ACC112 (cell line): ENCODE data around the gene MYO18B.

Experiments
- H2AFZ ChIP-seq: fragments of 200-600 bp; sonication (generic); one replicate; pipeline ENCODE4 v1.6.0; 2017; ENCODE audit warnings: antibody characterized with exemption, low read length; ENCODE audit not compliant: unreplicated experiment
- H3K27ac ChIP-seq: fragments of 200-600 bp; sonication (generic); 2 replicates; pipeline ENCODE4 v1.5.1; 2014; ENCODE audit warnings: low read depth, mild to moderate bottlenecking, antibody characterized with exemption, low read length, moderate library complexity
- H3K27me3 ChIP-seq: fragments of 200-600 bp; sonication (generic); 2 replicates; pipeline ENCODE4 v1.6.1; 2014; ENCODE audit warnings: mild to moderate bottlenecking, antibody characterized with exemption, low read length, moderate library complexity, mixed read lengths; ENCODE audit not compliant: insufficient read depth
- H3K36me3 ChIP-seq: fragments of 200-600 bp; sonication (generic); 2 replicates; pipeline ENCODE4 v1.6.1; 2016; ENCODE audit warnings: mild to moderate bottlenecking, antibody characterized with exemption, low read length, moderate library complexity, mixed read lengths; ENCODE audit not compliant: insufficient read depth
- H3K4me1 ChIP-seq: fragments of 200-600 bp; sonication (generic); one replicate; pipeline ENCODE4 v1.6.1; 2016; ENCODE audit warnings: low read length, mixed read lengths; ENCODE audit not compliant: insufficient read depth, unreplicated experiment, control insufficient read depth
- H3K4me3 ChIP-seq: fragments of 200-600 bp; sonication (generic); 2 replicates; pipeline ENCODE4 v1.5.1; 2014; ENCODE audit warnings: mild to moderate bottlenecking, low read depth, low read length
- H3K79me2 ChIP-seq: fragments of 200-600 bp; sonication (generic); one replicate; pipeline ENCODE4 v1.6.0; 2016; ENCODE audit warnings: low read length; ENCODE audit not compliant: control insufficient read depth, unreplicated experiment, insufficient read depth

The MYO18B gene

GRCh38 chr22:25800766-25801165 lies 58.8 kb downstream of the MYO18B start:
- Histone ChIP-seq H3K4me1 (no peaks in the 10 kb centered on the region), H3K4me3 (no peak overlapping the region), H3K27me3 (no peaks in the 10 kb centered on the region), H3K27ac (no peak overlapping the region), H3K36me3 (no peaks in the 10 kb centered on the region), H3K79me2 (no peaks in the 10 kb centered on the region), H2AFZ (no peak overlapping the region)

GRCh38 chr22:25802018-25802417 lies 60.0 kb downstream of the MYO18B start:
- Histone ChIP-seq H3K4me3 (no peak overlapping the region), H3K27me3 (no peaks in the 10 kb centered on the region), H3K4me1 (no peaks in the 10 kb centered on the region), H3K36me3 (no peaks in the 10 kb centered on the region), H3K79me2 (no peaks in the 10 kb centered on the region), H3K27ac (no peak overlapping the region), H2AFZ (no peak overlapping the region)

GRCh38 chr22:25804676-25805075 lies 62.7 kb downstream of the MYO18B start:
- Histone ChIP-seq H2AFZ (no peak overlapping the region), H3K4me3 (no peak overlapping the region), H3K79me2 (no peaks in the 10 kb centered on the region), H3K27me3 (no peaks in the 10 kb centered on the region), H3K36me3 (no peaks in the 10 kb centered on the region), H3K4me1 (no peaks in the 10 kb centered on the region), H3K27ac (no peak overlapping the region)

- Histone ChIP-seq H3K36me3 (no peaks in the 10 kb centered on the region), H3K79me2 (no peaks in the 10 kb centered on the region), H3K27ac (no peak overlapping the region), H3K4me3 (no peak overlapping the region), H3K27me3 (no peaks in the 10 kb centered on the region), H2AFZ (no peak overlapping the region), H3K4me1 (no peaks in the 10 kb centered on the region)
Measured at GRCh38 chr22:25806579-25806978, 64.6 kb downstream of the MYO18B start.

- H3K79me2 ChIP-seq = no peaks in the 10 kb centered on the region
- H3K36me3 ChIP-seq = no peaks in the 10 kb centered on the region
- H3K4me1 ChIP-seq = no peaks in the 10 kb centered on the region
- no peaks in the 10 kb centered on the region; the same call in 1 of the 2 replicates for H3K27me3 ChIP-seq
- H3K27ac ChIP-seq = no peak overlapping the region
- H3K4me3 ChIP-seq = no peak overlapping the region
- no peak overlapping the region for H2AFZ ChIP-seq
Measured at GRCh38 chr22:25814685-25815084, 72.7 kb downstream of the MYO18B start.

GRCh38 chr22:25815561-25815960 lies 73.6 kb downstream of the MYO18B start:
- Histone ChIP-seq H3K36me3 (no peaks in the 10 kb centered on the region), H3K79me2 (no peaks in the 10 kb centered on the region), H3K4me1 (no peaks in the 10 kb centered on the region), H3K4me3 (no peak overlapping the region), H2AFZ (no peak overlapping the region), H3K27ac (no peak overlapping the region), H3K27me3 (no peaks in the 10 kb centered on the region; the same call in 1 of the 2 replicates)

- no peaks in the 10 kb centered on the region for H3K4me1 ChIP-seq
- no peaks in the 10 kb centered on the region for H3K36me3 ChIP-seq
- H3K79me2 ChIP-seq = no peaks in the 10 kb centered on the region
- H3K27me3 ChIP-seq = no peaks in the 10 kb centered on the region; the same call in 1 of the 2 replicates
- H3K4me3 ChIP-seq = no peak overlapping the region
- H3K27ac ChIP-seq = no peak overlapping the region
- no peak overlapping the region for H2AFZ ChIP-seq
Measured at GRCh38 chr22:25816522-25817059, 74.6 kb downstream of the MYO18B start.

- Histone ChIP-seq H3K27me3 (no peaks in the 10 kb centered on the region; the same call in 1 of the 2 replicates), H3K27ac (no peak overlapping the region), H3K36me3 (no peaks in the 10 kb centered on the region), H3K4me3 (no peak overlapping the region), H2AFZ (no peak overlapping the region), H3K79me2 (no peaks in the 10 kb centered on the region), H3K4me1 (no peaks in the 10 kb centered on the region)
Measured at GRCh38 chr22:25817092-25817943, 75.3 kb downstream of the MYO18B start.

GRCh38 chr22:25818541-25818940 lies 76.6 kb downstream of the MYO18B start:
- no peak overlapping the region for H3K4me3 ChIP-seq
- H3K79me2 ChIP-seq = no peaks in the 10 kb centered on the region
- no peaks in the 10 kb centered on the region for H3K4me1 ChIP-seq
- H3K36me3 ChIP-seq = no peaks in the 10 kb centered on the region
- H3K27ac ChIP-seq = no peak overlapping the region
- no peak overlapping the region for H2AFZ ChIP-seq
- H3K27me3 ChIP-seq = no peaks in the 10 kb centered on the region; the same call in 1 of the 2 replicates

GRCh38 chr22:25822344-25822743 lies 80.4 kb downstream of the MYO18B start:
- H3K36me3 ChIP-seq = no peaks in the 10 kb centered on the region
- no peak overlapping the region for H2AFZ ChIP-seq
- no peaks in the 10 kb centered on the region for H3K79me2 ChIP-seq
- H3K4me1 ChIP-seq = no peaks in the 10 kb centered on the region
- peaks cover 9% of the 10 kb centered on the region for H3K27me3 ChIP-seq
- H3K27ac ChIP-seq = no peak overlapping the region
- H3K4me3 ChIP-seq = no peak overlapping the region

- Histone ChIP-seq H3K36me3 (no peaks in the 10 kb centered on the region), H2AFZ (no peak overlapping the region), H3K27ac (no peak overlapping the region), H3K4me1 (no peaks in the 10 kb centered on the region), H3K27me3 (peaks cover 9% of the 10 kb centered on the region), H3K4me3 (no peak overlapping the region), H3K79me2 (no peaks in the 10 kb centered on the region)
Measured at GRCh38 chr22:25823276-25823675, 81.3 kb downstream of the MYO18B start.
